GM12872 (cell line): ENCODE data around the gene PODN.

Experiments used
- CTCF ChIP-seq: IDR thresholded peaks from 3 replicates; pipeline ENCODE4 v1.5.1; 2011; ENCODE audit warnings: low read depth, mild to moderate bottlenecking, low read length, moderate library complexity; ENCODE audit not compliant: insufficient read depth

PODN gene

DNA sequence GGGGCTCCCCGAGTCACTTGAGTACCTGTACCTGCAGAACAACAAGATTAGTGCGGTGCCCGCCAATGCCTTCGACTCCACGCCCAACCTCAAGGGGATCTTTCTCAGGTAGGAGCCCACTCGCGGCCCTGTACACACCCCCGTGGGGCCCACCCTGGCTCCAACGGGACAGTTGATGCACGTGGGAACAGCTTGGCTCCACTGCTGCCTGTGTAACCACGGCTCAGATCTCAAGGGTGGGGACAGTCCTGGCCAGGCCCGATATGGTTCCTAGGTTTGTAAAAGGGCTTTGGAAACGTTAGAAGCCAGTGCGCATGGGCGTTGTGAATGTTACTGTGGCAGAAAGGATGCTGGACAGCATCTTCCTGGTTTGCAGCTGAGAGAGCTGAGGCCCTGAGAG is 18.8 kb downstream of the PODN start:
- TF ChIP-seq CTCF = no peak

- TF ChIP-seq CTCF = no peak
These were observed 19.5 kb downstream of the PODN start for GRCh38 chr1:53081384-53082066.

DNA sequence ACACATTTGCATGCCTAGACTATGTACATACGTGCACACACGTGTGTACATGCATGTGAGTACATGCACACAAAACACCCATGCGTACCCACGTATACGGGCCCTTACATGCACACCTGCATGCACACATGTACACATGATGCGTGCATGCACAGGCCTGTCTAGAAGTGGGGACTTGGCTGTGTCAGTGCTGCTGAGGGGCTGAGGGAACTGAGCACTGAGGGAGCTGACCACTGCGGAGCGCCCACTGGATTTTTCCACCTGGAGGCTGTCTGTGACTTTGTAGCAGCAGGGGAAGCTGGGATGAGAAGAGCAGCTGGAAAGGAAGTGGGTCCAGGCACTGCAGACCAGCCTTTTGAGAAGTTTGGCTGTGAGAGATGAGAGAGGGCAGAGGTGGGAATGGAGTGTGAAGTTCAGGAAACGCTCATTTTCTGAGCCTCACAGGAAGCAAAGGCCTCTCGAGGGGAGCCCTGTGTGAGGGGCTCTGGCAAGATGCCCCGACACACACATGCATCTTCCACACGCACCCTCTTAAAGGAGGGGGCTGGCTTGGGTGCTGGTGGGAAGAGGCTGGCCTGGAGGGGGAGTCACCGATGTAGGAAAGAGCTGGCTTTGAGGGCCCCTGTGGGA is 20.9 kb downstream of the PODN start:
- no peak for TF ChIP-seq CTCF

DNA sequence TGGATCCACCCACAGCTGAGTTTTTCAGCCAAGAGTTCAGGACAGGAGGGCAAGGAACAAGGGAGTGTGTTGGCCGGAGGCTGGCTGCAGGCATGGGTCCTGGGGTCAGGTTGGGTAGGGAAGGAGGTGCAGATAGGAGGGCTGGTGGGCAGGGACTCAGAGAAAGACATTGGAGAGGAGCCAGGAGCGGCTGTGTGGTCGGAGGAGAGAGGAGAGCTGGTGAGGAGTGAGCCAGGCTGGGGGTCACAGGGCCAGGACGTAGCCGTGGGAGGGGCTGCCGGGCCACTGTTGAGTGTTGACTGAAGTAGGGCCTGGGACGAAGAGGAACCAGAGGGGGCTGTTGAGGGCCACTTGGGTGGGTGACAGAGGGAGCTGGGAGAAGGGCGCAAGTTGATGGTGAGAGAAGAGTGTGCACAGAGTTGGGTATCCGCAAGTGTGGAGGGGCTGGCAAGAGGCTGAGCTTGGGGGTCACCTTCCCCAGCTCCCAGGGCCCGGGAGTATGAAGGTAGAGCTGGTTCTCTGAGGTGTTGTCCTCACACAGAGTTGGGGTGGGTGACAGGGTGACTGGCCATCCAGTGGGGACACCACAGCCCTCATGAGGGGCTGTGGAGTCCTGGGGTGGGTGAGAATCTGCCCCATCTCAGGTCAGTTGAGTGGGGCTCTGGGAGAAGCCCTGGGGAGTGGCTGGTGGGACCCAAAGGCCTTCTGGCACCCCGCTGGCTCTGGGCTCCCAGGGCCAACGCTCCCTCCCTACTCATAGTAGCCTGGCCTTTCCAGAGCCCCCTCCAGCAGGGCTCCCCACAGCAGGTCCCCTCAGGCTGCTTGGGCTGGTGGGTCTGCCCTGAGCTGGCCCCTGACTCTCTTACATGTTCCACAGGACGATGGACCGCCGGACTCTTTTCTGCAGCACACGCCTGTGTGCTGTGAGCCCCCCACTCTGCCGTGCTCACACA is 21.9 kb downstream of the PODN start:
- TF ChIP-seq CTCF = no peak

GRCh38 chr1:53084589-53084971 is 22.6 kb downstream of the PODN start:
- no peak for TF ChIP-seq CTCF

DNA sequence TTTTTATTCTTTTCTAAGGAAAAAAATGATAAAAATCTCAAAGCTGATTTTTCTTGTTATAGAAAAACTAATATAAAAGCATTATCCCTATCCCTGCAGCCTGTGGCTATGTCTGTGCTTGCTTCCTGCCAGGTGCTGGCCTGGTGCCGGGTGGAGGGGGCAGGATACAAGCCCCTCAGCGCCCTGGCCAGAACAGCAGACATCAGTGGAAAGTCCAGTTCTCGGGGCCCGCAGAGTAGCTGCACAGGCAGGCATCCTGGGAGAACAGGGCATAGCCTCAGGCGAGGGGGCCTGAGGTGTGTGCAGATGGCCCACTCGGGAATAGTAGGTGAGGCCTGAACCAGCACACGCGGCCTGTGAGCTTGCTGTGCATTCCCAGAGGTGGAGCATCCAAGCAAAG is 23.4 kb downstream of the PODN start:
- no peak for TF ChIP-seq CTCF

GRCh38 chr1:53086491-53087070 is 24.6 kb downstream of the PODN start:
- TF ChIP-seq CTCF = no peak
